ENCODE measurements around the gene CDR2L.
"Not testable (repeated sequence)": the region's sequence is repeated elsewhere in the genome, so short reads cannot be mapped to it uniquely, and the experiment has no call there.

CDR2L gene

GRCh38 chr17:74954115-74954514 is 33.3 kb upstream of the CDR2L start:
- H3K4me3 Mint-ChIP-seq, result no peak overlapping the region
- H3K9me3 Mint-ChIP-seq, result no peaks in the 10 kb centered on the region
- no peak for DNase-seq (ENCODE audit: low spot score in 2 of 2)
- peak overlapping the region; percentile 68 for H3K27ac Mint-ChIP-seq
- H3K36me3 Mint-ChIP-seq, result no peaks in the 10 kb centered on the region
- ATAC-seq, result no peak
- H3K4me1 Mint-ChIP-seq, result peaks cover 4% of the 10 kb centered on the region

GRCh38 chr17:74954665-74955421 is 32.6 kb upstream of the CDR2L start:
- H3K4me1 Mint-ChIP-seq, result peaks cover 4% of the 10 kb centered on the region
- no peak overlapping the region for H3K4me3 Mint-ChIP-seq
- ATAC-seq (no peak), DNase-seq (ENCODE audit: low spot score in 2 of 2) (no peak)
- H3K27ac Mint-ChIP-seq, result peak overlapping the region; percentile 67
- H3K9me3 Mint-ChIP-seq, result no peaks in the 10 kb centered on the region
- no peaks in the 10 kb centered on the region for H3K36me3 Mint-ChIP-seq

GRCh38 chr17:74956093-74956492 is 31.3 kb upstream of the CDR2L start:
- no peak overlapping the region for H3K4me3 Mint-ChIP-seq
- peaks cover 4% of the 10 kb centered on the region for H3K4me1 Mint-ChIP-seq
- no peaks in the 10 kb centered on the region for H3K9me3 Mint-ChIP-seq
- H3K36me3 Mint-ChIP-seq, result no peaks in the 10 kb centered on the region
- DNase-seq (ENCODE audit: low spot score in 2 of 2) (no peak), ATAC-seq (no peak)
- H3K27ac Mint-ChIP-seq, result no peak overlapping the region

GRCh38 chr17:74957935-74958740 is 29.3 kb upstream of the CDR2L start:
- H3K27ac Mint-ChIP-seq, result no peak overlapping the region
- DNase-seq (ENCODE audit: low spot score in 2 of 2) (peak; percentile 87 to 93), ATAC-seq (peak; percentile 58)
- peaks cover 9% of the 10 kb centered on the region for H3K4me1 Mint-ChIP-seq
- H3K36me3 Mint-ChIP-seq, result no peaks in the 10 kb centered on the region
- H3K4me3 Mint-ChIP-seq, result no peak overlapping the region
- H3K9me3 Mint-ChIP-seq, result no peaks in the 10 kb centered on the region

GRCh38 chr17:74959826-74960515 is 27.5 kb upstream of the CDR2L start:
- DNase-seq (ENCODE audit: low spot score in 2 of 2) (no peak), ATAC-seq (no peak)
- Mint-ChIP-seq H3K36me3 (no peaks in the 10 kb centered on the region), H3K9me3 (no peaks in the 10 kb centered on the region), H3K4me1 (peaks cover 9% of the 10 kb centered on the region), H3K4me3 (no peak overlapping the region), H3K27ac (peak overlapping the region; percentile 18)

- Mint-ChIP-seq H3K9me3 (no peaks in the 10 kb centered on the region), H3K36me3 (no peaks in the 10 kb centered on the region), H3K4me1 (peaks cover 9% of the 10 kb centered on the region), H3K4me3 (no peak overlapping the region), H3K27ac (no peak overlapping the region)
- DNase-seq (ENCODE audit: low spot score in 2 of 2) (no peak), ATAC-seq (peak; percentile 55)
Observed at GRCh38 chr17:74960570-74961342, 26.7 kb upstream of the CDR2L start.

GRCh38 chr17:74961657-74962350 is 25.6 kb upstream of the CDR2L start:
- H3K36me3 Mint-ChIP-seq, result no peaks in the 10 kb centered on the region
- peak; percentile 80 to 91 for DNase-seq (ENCODE audit: low spot score in 2 of 2)
- no peak overlapping the region for H3K27ac Mint-ChIP-seq
- no peaks in the 10 kb centered on the region for H3K9me3 Mint-ChIP-seq
- H3K4me1 Mint-ChIP-seq, result peaks cover 9% of the 10 kb centered on the region
- ATAC-seq, result peak; percentile 74
- H3K4me3 Mint-ChIP-seq, result no peak overlapping the region

- ATAC-seq, result no peak
- DNase-seq (ENCODE audit: low spot score in 2 of 2), result no peak
- Mint-ChIP-seq H3K4me3 (no peak overlapping the region), H3K4me1 (peaks cover 9% of the 10 kb centered on the region), H3K36me3 (no peaks in the 10 kb centered on the region), H3K9me3 (no peaks in the 10 kb centered on the region), H3K27ac (no peak overlapping the region)
Observed at GRCh38 chr17:74962622-74963394, 24.6 kb upstream of the CDR2L start.

GRCh38 chr17:74963656-74964055 is 23.8 kb upstream of the CDR2L start:
- Mint-ChIP-seq H3K9me3 (no peaks in the 10 kb centered on the region), H3K4me1 (peaks cover 5% of the 10 kb centered on the region), H3K4me3 (no peak overlapping the region), H3K27ac (no peak overlapping the region), H3K36me3 (no peaks in the 10 kb centered on the region)
- DNase-seq (ENCODE audit: low spot score in 2 of 2) (no peak), ATAC-seq (no peak)

GRCh38 chr17:74964246-74964761 is 23.1 kb upstream of the CDR2L start:
- peaks cover 5% of the 10 kb centered on the region for H3K4me1 Mint-ChIP-seq
- ATAC-seq (no peak), DNase-seq (ENCODE audit: low spot score in 2 of 2) (no peak)
- H3K4me3 Mint-ChIP-seq, result no peak overlapping the region
- H3K9me3 Mint-ChIP-seq, result no peaks in the 10 kb centered on the region
- no peaks in the 10 kb centered on the region for H3K36me3 Mint-ChIP-seq
- H3K27ac Mint-ChIP-seq, result no peak overlapping the region

- Mint-ChIP-seq H3K27ac (peak overlapping the region; percentile 27), H3K4me3 (no peak overlapping the region), H3K4me1 (peaks cover 5% of the 10 kb centered on the region), H3K9me3 (no peaks in the 10 kb centered on the region), H3K36me3 (no peaks in the 10 kb centered on the region)
- DNase-seq (ENCODE audit: low spot score in 2 of 2) (no peak), ATAC-seq (no peak)
Observed at GRCh38 chr17:74964988-74965622, 22.3 kb upstream of the CDR2L start.

GRCh38 chr17:74968361-74968780 is 19.1 kb upstream of the CDR2L start:
- ATAC-seq, result no peak
- Mint-ChIP-seq H3K36me3 (peaks cover 6% of the 10 kb centered on the region), H3K9me3 (no peaks in the 10 kb centered on the region), H3K4me3 (no peak overlapping the region), H3K4me1 (peaks cover 13% of the 10 kb centered on the region), H3K27ac (no peak overlapping the region)
- no peak for DNase-seq (ENCODE audit: low spot score in 2 of 2)

GRCh38 chr17:74969501-74969900 is 17.9 kb upstream of the CDR2L start:
- not testable (repeated sequence) for H3K4me3 Mint-ChIP-seq; H3K27ac Mint-ChIP-seq; H3K36me3 Mint-ChIP-seq; DNase-seq (ENCODE audit: low spot score in 2 of 2); H3K9me3 Mint-ChIP-seq; ATAC-seq
- peaks cover 13% of the 10 kb centered on the region for H3K4me1 Mint-ChIP-seq

Data from stimulated activated effector memory CD8-positive, alpha-beta T cell treated with anti-CD3 and anti-CD28 coated beads, Interleukin-12 subunit alpha, Interleukin-12 subunit beta, amount 100 ng/mL, for 72 hours (primary cell).